CD14-positive monocyte (primary cell): ENCODE data around the gene HNRNPM. TPM values are rescaled to one million over a fixed set of nuclear protein-coding genes. Genes with fewer than 3 reads are reported as not detected.

Source experiments
- DNase-seq, 3 donors: peaks; one replicate each; pipeline ENCODE4 v3.0.0-alpha.2; 2011 to 2022
- H2AFZ ChIP-seq: 2 replicates; pipeline ENCODE4 v1.6.0; 2012; ENCODE audit warnings: mild to moderate bottlenecking, low read depth, low read length, inconsistent platforms; ENCODE audit not compliant: insufficient read depth, poor library complexity, severe bottlenecking
- H3K27ac ChIP-seq, 2 donors: 1 replicate in 1 of 2; 2 replicates in 1 of 2; pipeline ENCODE4 v1.5.1; 2012 to 2013; ENCODE audit warnings: low read length in 2 of 2, control low read depth in 1 of 2, inconsistent platforms in 1 of 2, low read depth in 1 of 2, mild to moderate bottlenecking in 1 of 2
- H3K27me3 ChIP-seq, 2 donors: one replicate each; pipeline versions ENCODE4 v1.6.0 to v1.6.1; 2011 to 2013; ENCODE audit warnings: low read length in 2 of 2; ENCODE audit not compliant: control insufficient read depth in 2 of 2, insufficient read depth in 2 of 2
- H3K36me3 ChIP-seq, 2 donors: replicated peaks in 1 of 2; 1 replicate in 1 of 2; 2 replicates in 1 of 2; pipeline versions ENCODE4 v1.5.1 to v1.6.1; 2012 to 2013; ENCODE audit warnings: low read length in 2 of 2, control low read depth in 1 of 2, inconsistent platforms in 1 of 2, mild to moderate bottlenecking in 1 of 2; ENCODE audit not compliant: insufficient read depth in 2 of 2, control insufficient read depth in 1 of 2
- H3K4me1 ChIP-seq, 2 donors: 1 replicate in 1 of 2; 2 replicates in 1 of 2; pipeline versions ENCODE4 v1.5.1 to v1.6.1; 2012 to 2013; ENCODE audit warnings: low read length in 2 of 2, control low read depth in 1 of 2, inconsistent platforms in 1 of 2, mild to moderate bottlenecking in 1 of 2, moderate library complexity in 1 of 2; ENCODE audit not compliant: insufficient read depth in 2 of 2, control insufficient read depth in 1 of 2
- H3K4me2 ChIP-seq: replicated peaks from 2 replicates; pipeline ENCODE3; 2012; ENCODE audit warnings: low read length, moderate library complexity, mild to moderate bottlenecking; ENCODE audit not compliant: poor library complexity, severe bottlenecking; ENCODE audit errors: extremely low read depth
- H3K4me3 ChIP-seq, 3 experiments: fragments of 200-600 bp in 1 of 3; sonication (generic) in 1 of 3; replicated peaks in 1 of 3; 1 replicate in 2 of 3; 2 replicates in 1 of 3; pipeline ENCODE4 v1.5.1; 2011 to 2013; ENCODE audit warnings: low read length in 3 of 3, mild to moderate bottlenecking in 3 of 3, control low read depth in 2 of 3, low read depth in 2 of 3, inconsistent platforms in 1 of 3, moderate library complexity in 1 of 3
- H3K79me2 ChIP-seq: 2 replicates; pipeline ENCODE4 v1.6.0; 2012; ENCODE audit warnings: mild to moderate bottlenecking, control low read depth, inconsistent platforms, low read length, moderate library complexity; ENCODE audit not compliant: insufficient read depth
- H3K9ac ChIP-seq: 2 replicates; pipeline ENCODE4 v1.6.0; 2017; ENCODE audit warnings: low read length, mild to moderate bottlenecking; ENCODE audit not compliant: insufficient read depth, poor library complexity, severe bottlenecking
- H3K9me3 ChIP-seq, 2 donors: replicated peaks in 1 of 2; 1 replicate in 1 of 2; 2 replicates in 1 of 2; pipeline versions ENCODE4 v1.5.1 to v1.6.1; 2012 to 2013; ENCODE audit warnings: low read length in 2 of 2, control low read depth in 1 of 2; ENCODE audit not compliant: control insufficient read depth in 1 of 2, insufficient read depth in 1 of 2
- H4K20me1 ChIP-seq: 2 replicates; pipeline ENCODE4 v1.6.0; 2012; ENCODE audit warnings: mild to moderate bottlenecking, low read length, control low read depth, moderate library complexity; ENCODE audit not compliant: insufficient read depth
- H3K27ac Mint-ChIP-seq, 7 donors: one replicate each; pipeline ENCODE4 v1.8.0; 2020; ENCODE audit warnings: mild to moderate bottlenecking in 7 of 7, mixed read lengths in 7 of 7, moderate library complexity in 6 of 7, inconsistent platforms in 2 of 7
- H3K27me3 Mint-ChIP-seq, 3 donors: one replicate each; pipeline ENCODE4 v1.8.0; 2021 to 2022; ENCODE audit warnings: low read depth in 3 of 3, mild to moderate bottlenecking in 3 of 3, mixed read lengths in 3 of 3, moderate library complexity in 3 of 3, inconsistent platforms in 1 of 3
- H3K36me3 Mint-ChIP-seq, 2 donors: one replicate each; pipeline ENCODE4 v1.8.0; 2020; ENCODE audit warnings: mixed read lengths in 2 of 2, inconsistent platforms in 1 of 2, mild to moderate bottlenecking in 1 of 2
- H3K4me1 Mint-ChIP-seq: one replicate; pipeline ENCODE4 v1.8.0; 2020; ENCODE audit warnings: mild to moderate bottlenecking, mixed read lengths
- H3K4me3 Mint-ChIP-seq, 2 donors: one replicate each; pipeline ENCODE4 v1.8.0; 2020; ENCODE audit warnings: mild to moderate bottlenecking in 2 of 2, mixed read lengths in 2 of 2, moderate library complexity in 1 of 2
- H3K9me3 Mint-ChIP-seq, 7 donors: one replicate each; pipeline ENCODE4 v1.8.0; 2020 to 2022; ENCODE audit warnings: mixed read lengths in 7 of 7, mild to moderate bottlenecking in 6 of 7, moderate library complexity in 6 of 7, inconsistent platforms in 2 of 7
- WGBS: methylation state at CpG from one replicate; pipeline ENCODE4 v1.1.5; 2013; ENCODE audit warnings: missing lambda C conversion rate; ENCODE audit not compliant: insufficient coverage; 5-methylcytosine and 5-hydroxymethylcytosine counted together
- intact Hi-C, 2 donors: fragments of 100-400 bp; cut with micrococcal nuclease; formaldehyde crosslinking; loops; one replicate each; pipeline versions ENCODE4 v1.15.0 to v1.15.1; 2023
- polyA plus RNA-seq, 3 donors: library from polyadenylated mRNA; depleted of rRNA in 1 of 3; unstranded in 2 of 3; stranded (reverse) in 1 of 3; fragments of 300-500 nt in 2 of 3; fragments of >200 nt in 1 of 3; fragmentation: Illumina TruSeq in 2 of 3; gene quantifications; 1 replicate in 2 of 3; 2 replicates in 1 of 3; pipeline ENCODE4 v1.2.3, GENCODE V29; 2012 to 2021
- TF ChIP-seq, protein P1 (sequence below): fragments of 200-600 bp; IDR thresholded peaks from one replicate; pipeline ENCODE4 v1.8.0; 2022; ENCODE audit warnings: antibody characterized with exemption, mild to moderate bottlenecking

HNRNPM gene
- polyA plus RNA-seq, 3 donors = 77.0 to 121 (median 116) TPM

GRCh38 chr19:8426283-8426682 lies 18.5 kb upstream of the HNRNPM start:
- intact Hi-C loops = no loop called here
- Histone ChIP-seq H3K27ac (no peak overlapping the region), H4K20me1 (no peaks in the 10 kb centered on the region), H3K9ac (no peak overlapping the region), H3K4me1 (peaks cover 17 to 21% of the 10 kb centered on the region in 2 donors), H3K79me2 (no peaks in the 10 kb centered on the region), H3K36me3 (peaks cover 30 to 45% of the 10 kb centered on the region in 2 donors), H3K4me3 (no peak overlapping the region), H3K27me3 (no peaks in the 10 kb centered on the region), H3K9me3 (no peaks in the 10 kb centered on the region), H3K4me2 (no peak overlapping the region), H2AFZ (no peak overlapping the region)
- DNase-seq = no peak
- TF ChIP-seq, protein P1, sequence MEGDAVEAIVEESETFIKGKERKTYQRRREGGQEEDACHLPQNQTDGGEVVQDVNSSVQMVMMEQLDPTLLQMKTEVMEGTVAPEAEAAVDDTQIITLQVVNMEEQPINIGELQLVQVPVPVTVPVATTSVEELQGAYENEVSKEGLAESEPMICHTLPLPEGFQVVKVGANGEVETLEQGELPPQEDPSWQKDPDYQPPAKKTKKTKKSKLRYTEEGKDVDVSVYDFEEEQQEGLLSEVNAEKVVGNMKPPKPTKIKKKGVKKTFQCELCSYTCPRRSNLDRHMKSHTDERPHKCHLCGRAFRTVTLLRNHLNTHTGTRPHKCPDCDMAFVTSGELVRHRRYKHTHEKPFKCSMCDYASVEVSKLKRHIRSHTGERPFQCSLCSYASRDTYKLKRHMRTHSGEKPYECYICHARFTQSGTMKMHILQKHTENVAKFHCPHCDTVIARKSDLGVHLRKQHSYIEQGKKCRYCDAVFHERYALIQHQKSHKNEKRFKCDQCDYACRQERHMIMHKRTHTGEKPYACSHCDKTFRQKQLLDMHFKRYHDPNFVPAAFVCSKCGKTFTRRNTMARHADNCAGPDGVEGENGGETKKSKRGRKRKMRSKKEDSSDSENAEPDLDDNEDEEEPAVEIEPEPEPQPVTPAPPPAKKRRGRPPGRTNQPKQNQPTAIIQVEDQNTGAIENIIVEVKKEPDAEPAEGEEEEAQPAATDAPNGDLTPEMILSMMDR = no peak
- peaks cover 32 to 70% of the 10 kb centered on the region in 2 donors for H3K36me3 Mint-ChIP-seq
- peak overlapping the region in 2 of 7 donors; percentile 6 to 57 for H3K27ac Mint-ChIP-seq
- 100% methylated on average over 2 of the region's 7 CpGs for WGBS
- peaks cover 0 to 5% (median 0%) of the 10 kb centered on the region in 7 donors for H3K9me3 Mint-ChIP-seq
- H3K27me3 Mint-ChIP-seq = peaks cover 0 to 8% (median 0%) of the 10 kb centered on the region in 3 donors
- no peak overlapping the region for H3K4me3 Mint-ChIP-seq
- peaks cover 19% of the 10 kb centered on the region for H3K4me1 Mint-ChIP-seq

GRCh38 chr19:8429044-8429443 lies 15.7 kb upstream of the HNRNPM start:
- WGBS = 94% methylated on average over 5 of the region's 6 CpGs
- peaks cover 3 to 7% of the 10 kb centered on the region in 2 donors for H3K4me1 ChIP-seq
- H3K9me3 ChIP-seq = no peaks in the 10 kb centered on the region
- no peaks in the 10 kb centered on the region for H4K20me1 ChIP-seq
- intact Hi-C loops = no loop called here
- H2AFZ ChIP-seq = no peak overlapping the region
- DNase-seq = no peak
- H3K4me3 ChIP-seq = no peak overlapping the region
- no peaks in the 10 kb centered on the region for H3K27me3 ChIP-seq
- Mint-ChIP-seq H3K36me3 (peaks cover 31 to 71% of the 10 kb centered on the region in 2 donors), H3K27me3 (peaks cover 0 to 3% (median 0%) of the 10 kb centered on the region in 3 donors), H3K4me3 (no peak overlapping the region), H3K9me3 (peaks cover 0 to 5% (median 0%) of the 10 kb centered on the region in 7 donors), H3K27ac (peak overlapping the region in 1 of 7 donors; percentile 68), H3K4me1 (peaks cover 7% of the 10 kb centered on the region)
- no peak overlapping the region for H3K27ac ChIP-seq
- no peak overlapping the region for H3K9ac ChIP-seq
- H3K4me2 ChIP-seq = no peak overlapping the region
- no peaks in the 10 kb centered on the region for H3K79me2 ChIP-seq
- TF ChIP-seq, protein P1 = no peak
- H3K36me3 ChIP-seq = peaks cover 21 to 45% of the 10 kb centered on the region in 2 donors
